B cell (primary cell): ENCODE data around the gene CTSK. TPM values are rescaled to one million over a fixed set of nuclear protein-coding genes. Genes with fewer than 3 reads are reported as not detected.

Experiments
- ATAC-seq: fragments of 200-7000 bp; cut with Tn5 transposase; one replicate; pipeline ENCODE4 v1.10.0; 2021; ENCODE audit warnings: low read depth, mild to moderate bottlenecking, moderate number of reproducible peaks, moderate library complexity
- CTCF ChIA-PET: fragments of 350-600 bp; sonication (Branson Sonifier 250); formaldehyde crosslinking; loops from one replicate; lab custom pipeline; 2021; ENCODE audit warnings: antibody characterized with exemption, inconsistent platforms; lab: Charles Lee
- POLR2A ChIA-PET: fragments of 350-600 bp; sonication (Branson Sonifier 250); formaldehyde crosslinking; loops from one replicate; lab custom pipeline; 2021; ENCODE audit warnings: antibody characterized with exemption; lab: Charles Lee
- DNase-seq: peaks from one replicate; pipeline ENCODE4 v3.0.0; 2013
- H2AFZ ChIP-seq: 2 replicates; pipeline ENCODE4 v1.6.1; 2012; ENCODE audit warnings: mild to moderate bottlenecking, low read depth, low read length; ENCODE audit not compliant: insufficient read depth, poor library complexity, severe bottlenecking
- H3K27ac ChIP-seq, 2 donors: 1 replicate in 1 of 2; 2 replicates in 1 of 2; pipeline ENCODE4 v1.5.1; 2012 to 2013; ENCODE audit warnings: low read length in 2 of 2, mild to moderate bottlenecking in 2 of 2, moderate library complexity in 1 of 2
- H3K27me3 ChIP-seq, 4 experiments: fragments of 200-600 bp in 1 of 4; sonication (generic) in 1 of 4; replicated peaks in 1 of 4; 1 replicate in 2 of 4; 2 replicates in 2 of 4; pipeline versions ENCODE4 v1.6.1 to v1.7.0; 2013 to 2016; ENCODE audit warnings: low read length in 3 of 4, mild to moderate bottlenecking in 2 of 4, mixed read lengths in 1 of 4, moderate library complexity in 1 of 4; ENCODE audit not compliant: insufficient read depth in 4 of 4, control insufficient read depth in 3 of 4; ENCODE audit errors: control extremely low read depth in 1 of 4
- H3K36me3 ChIP-seq, 2 experiments: replicated peaks in 1 of 2; 1 replicate in 1 of 2; 2 replicates in 1 of 2; pipeline versions ENCODE4 v1.6.1 to v1.7.1; 2013; ENCODE audit warnings: low read length in 1 of 2; ENCODE audit not compliant: insufficient read depth in 2 of 2, control insufficient read depth in 1 of 2; ENCODE audit errors: control extremely low read depth in 1 of 2, extremely low read depth in 1 of 2
- H3K4me1 ChIP-seq, 2 donors: fragments of 200-600 bp in 1 of 2; sonication (generic) in 1 of 2; 1 replicate in 1 of 2; 2 replicates in 1 of 2; pipeline versions ENCODE4 v1.5.1 to v1.6.1; 2013 to 2017; ENCODE audit warnings: low read length in 2 of 2; ENCODE audit not compliant: control insufficient read depth in 2 of 2, insufficient read depth in 2 of 2
- H3K4me2 ChIP-seq: replicated peaks from 2 replicates; pipeline ENCODE3; 2012; ENCODE audit warnings: mild to moderate bottlenecking, low read depth, low read length; ENCODE audit not compliant: poor library complexity, severe bottlenecking
- H3K4me3 ChIP-seq, 5 experiments: fragments of 200-600 bp in 1 of 5; sonication (generic) in 1 of 5; 1 replicate in 3 of 5; 2 replicates in 2 of 5; pipeline versions ENCODE4 v1.5.1 to v1.7.0; 2011 to 2016; ENCODE audit warnings: low read length in 4 of 5, mild to moderate bottlenecking in 4 of 5, low read depth in 2 of 5, control low read depth in 1 of 5, moderate library complexity in 1 of 5; ENCODE audit not compliant: insufficient read depth in 1 of 5; ENCODE audit errors: control extremely low read depth in 1 of 5, extremely low read depth in 1 of 5
- H3K79me2 ChIP-seq: fragments of 200-600 bp; sonication (generic); one replicate; pipeline ENCODE4 v1.6.0; 2016; ENCODE audit warnings: low read length; ENCODE audit not compliant: control insufficient read depth, insufficient read depth
- H3K9ac ChIP-seq: fragments of 200-600 bp; sonication (generic); 2 replicates; pipeline ENCODE4 v1.6.1; 2017; ENCODE audit warnings: mild to moderate bottlenecking, low read length, moderate library complexity
- H3K9me3 ChIP-seq, 3 donors: one replicate each; pipeline versions ENCODE4 v1.6.1 to v1.7.1; 2013; ENCODE audit warnings: low read length in 2 of 3; ENCODE audit not compliant: control insufficient read depth in 2 of 3, insufficient read depth in 1 of 3; ENCODE audit errors: control extremely low read depth in 1 of 3
- H4K20me1 ChIP-seq: 2 replicates; pipeline ENCODE4 v1.6.0; 2012; ENCODE audit warnings: mild to moderate bottlenecking, low read length; ENCODE audit not compliant: insufficient read depth, control insufficient read depth, poor library complexity, severe bottlenecking
- H3K27ac Mint-ChIP-seq: one replicate; pipeline ENCODE4 v1.8.0; 2021; ENCODE audit warnings: mixed read lengths
- H3K27me3 Mint-ChIP-seq: one replicate; pipeline ENCODE4 v1.8.0; 2021; ENCODE audit warnings: mixed read lengths
- H3K4me1 Mint-ChIP-seq: one replicate; pipeline ENCODE4 v1.8.0; 2021; ENCODE audit warnings: mixed read lengths
- H3K4me3 Mint-ChIP-seq: one replicate; pipeline ENCODE4 v1.8.0; 2021; ENCODE audit warnings: mixed read lengths
- H3K9me3 Mint-ChIP-seq: one replicate; pipeline ENCODE4 v1.8.0; 2022; ENCODE audit warnings: mixed read lengths; ENCODE audit not compliant: insufficient read depth
- CTCF ChIP-seq: fragments of 200-600 bp; IDR thresholded peaks from one replicate; pipeline ENCODE4 v1.8.0; 2022; ENCODE audit warnings: antibody characterized with exemption, mild to moderate bottlenecking
- WGBS: methylation state at CpG from one replicate; pipeline ENCODE4 v1.1.5; 2013; ENCODE audit warnings: missing lambda C conversion rate; ENCODE audit not compliant: insufficient coverage; 5-methylcytosine and 5-hydroxymethylcytosine counted together
- intact Hi-C: fragments of 100-400 bp; cut with micrococcal nuclease; formaldehyde crosslinking; loops from one replicate; pipeline ENCODE4 v1.10.0; 2022
- polyA plus RNA-seq: library from polyadenylated mRNA; depleted of rRNA; stranded (reverse); fragments of >200 nt; gene quantifications from 2 replicates; pipeline ENCODE4 v1.2.3, GENCODE V29; 2012
- total RNA-seq, 2 donors: library from RNA; stranded (reverse); fragments of 120-200 nt in 1 of 2; gene quantifications; 1 replicate in 1 of 2; 2 replicates in 1 of 2; pipeline versions ENCODE4 v1.2.3 to v1.2.4, GENCODE V29; 2013 to 2022

Gene CTSK
- total and polyA plus RNA-seq, 2 donors (not counting 1 experiment from before 2014, with no cell fraction given), result 5.3 to 6.0 TPM

GRCh38 chr1:150799089-150799488 lies 9.0 kb downstream of the CTSK start:
- Mint-ChIP-seq H3K27me3 (no peaks in the 10 kb centered on the region), H3K9me3 (no peaks in the 10 kb centered on the region), H3K4me3 (no peak overlapping the region), H3K4me1 (no peaks in the 10 kb centered on the region), H3K27ac (no peak overlapping the region)
- ATAC-seq (no peak), DNase-seq (no peak)
- Histone ChIP-seq H3K4me3 (no peak overlapping the region), H3K27ac (no peak overlapping the region), H2AFZ (no peak overlapping the region), H3K36me3 (peaks cover 6 to 7% of the 10 kb centered on the region in 2 experiments), H3K4me1 (no peaks in the 10 kb centered on the region), H3K9ac (no peak overlapping the region), H3K27me3 (no peaks in the 10 kb centered on the region), H3K79me2 (no peaks in the 10 kb centered on the region), H3K9me3 (no peaks in the 10 kb centered on the region), H3K4me2 (no peak overlapping the region), H4K20me1 (no peaks in the 10 kb centered on the region)
- intact Hi-C loops, result no loop called here
- TF ChIP-seq CTCF, result no peak
- ChIA-PET POLR2A (no interaction called here), CTCF (no interaction called here)
- 94% methylated on average over 4 of the region's 5 CpGs for WGBS

GRCh38 chr1:150798525-150798924 lies 9.5 kb downstream of the CTSK start:
- CTCF ChIA-PET, result no interaction called here
- H4K20me1 ChIP-seq, result no peaks in the 10 kb centered on the region
- no peaks in the 10 kb centered on the region for H3K27me3 Mint-ChIP-seq
- H3K4me1 Mint-ChIP-seq, result no peaks in the 10 kb centered on the region
- DNase-seq (no peak), ATAC-seq (no peak)
- H3K36me3 ChIP-seq, result peaks cover 6 to 7% of the 10 kb centered on the region in 2 experiments
- no peak overlapping the region for H3K27ac Mint-ChIP-seq
- no peak overlapping the region for H3K9ac ChIP-seq
- no peak overlapping the region for H3K4me3 Mint-ChIP-seq
- intact Hi-C loops, result no loop called here
- no peaks in the 10 kb centered on the region for H3K9me3 ChIP-seq
- no peak overlapping the region for H2AFZ ChIP-seq
- WGBS, result 94% methylated on average over 2 of the region's 4 CpGs
- no peaks in the 10 kb centered on the region for H3K4me1 ChIP-seq
- no peak overlapping the region for H3K4me3 ChIP-seq
- no peak overlapping the region for H3K4me2 ChIP-seq
- TF ChIP-seq CTCF, result no peak
- POLR2A ChIA-PET, result no interaction called here
- no peaks in the 10 kb centered on the region for H3K9me3 Mint-ChIP-seq
- H3K79me2 ChIP-seq, result no peaks in the 10 kb centered on the region
- no peaks in the 10 kb centered on the region for H3K27me3 ChIP-seq
- no peak overlapping the region for H3K27ac ChIP-seq
